Keratinocyte (primary cell): ENCODE data around the gene UPP2. TPM values are rescaled to one million over a fixed set of nuclear protein-coding genes. Genes with fewer than 3 reads are reported as not detected.

ENCODE experiments used
- DNase-seq: peaks from one replicate; pipeline ENCODE4 v3.0.0-alpha.2; 2011; ENCODE audit warnings: low read depth, missing footprints, low spot score
- FAIRE-seq: peaks from 2 replicates; lab custom pipeline; 2011; peaks lifted over from hg19 to GRCh38; lab: Jason Lieb, UNC
- H2AFZ ChIP-seq: 2 replicates; pipeline ENCODE4 v1.6.0; 2012; ENCODE audit warnings: low read length, control low read depth, inconsistent platforms; ENCODE audit not compliant: control insufficient read depth
- H3K27ac ChIP-seq: 2 replicates; pipeline ENCODE4 v1.5.1; 2011; ENCODE audit warnings: low read length; ENCODE audit not compliant: control insufficient read depth, insufficient read depth
- H3K27me3 ChIP-seq: 3 replicates; pipeline ENCODE4 v1.6.0; 2011; ENCODE audit warnings: low read length; ENCODE audit not compliant: control insufficient read depth, insufficient read depth; ENCODE audit errors: extremely low read depth
- H3K36me3 ChIP-seq, 2 experiments: 2 replicates in 1 of 2; 3 replicates in 1 of 2; pipeline ENCODE4 v1.5.1; 2011; ENCODE audit warnings: low read length in 2 of 2, mild to moderate bottlenecking in 1 of 2; ENCODE audit not compliant: control insufficient read depth in 2 of 2, insufficient read depth in 2 of 2; ENCODE audit errors: extremely low read depth in 1 of 2
- H3K4me1 ChIP-seq: 3 replicates; pipeline ENCODE4 v1.5.1; 2011; ENCODE audit warnings: low read length; ENCODE audit not compliant: control insufficient read depth, insufficient read depth; ENCODE audit errors: extremely low read depth
- H3K4me2 ChIP-seq: 3 replicates; pipeline ENCODE4 v1.6.0; 2011; ENCODE audit warnings: low read depth, low read length; ENCODE audit not compliant: control insufficient read depth, insufficient read depth; ENCODE audit errors: extremely low read depth
- H3K4me3 ChIP-seq, 3 experiments: fragments of 200-600 bp in 1 of 3; sonication (generic) in 1 of 3; 2 replicates in 2 of 3; 3 replicates in 1 of 3; pipeline ENCODE4 v1.5.1; 2011 to 2016; ENCODE audit warnings: low read length in 3 of 3, mild to moderate bottlenecking in 3 of 3, control low read depth in 2 of 3, inconsistent platforms in 1 of 3, low read depth in 1 of 3, mixed read lengths in 1 of 3, mixed run types in 1 of 3, moderate library complexity in 1 of 3; ENCODE audit not compliant: control insufficient read depth in 2 of 3, insufficient read depth in 2 of 3; ENCODE audit errors: extremely low read depth in 1 of 3
- H3K79me2 ChIP-seq: 2 replicates; pipeline ENCODE4 v1.6.0; 2012; ENCODE audit warnings: low read length; ENCODE audit not compliant: control insufficient read depth, insufficient read depth
- H3K9ac ChIP-seq: 3 replicates; pipeline ENCODE4 v1.6.0; 2011; ENCODE audit warnings: low read length; ENCODE audit not compliant: control insufficient read depth, insufficient read depth; ENCODE audit errors: extremely low read depth
- H3K9me1 ChIP-seq: 3 replicates; pipeline ENCODE4 v1.6.0; 2011; ENCODE audit warnings: low read length; ENCODE audit not compliant: control insufficient read depth, insufficient read depth; ENCODE audit errors: extremely low read depth
- H3K9me3 ChIP-seq: 2 replicates; pipeline ENCODE4 v1.5.1; 2012; ENCODE audit warnings: low read depth, low read length; ENCODE audit not compliant: control insufficient read depth
- H4K20me1 ChIP-seq: 3 replicates; pipeline ENCODE4 v1.6.0; 2011; ENCODE audit warnings: low read length; ENCODE audit not compliant: control insufficient read depth, insufficient read depth; ENCODE audit errors: extremely low read depth
- CTCF ChIP-seq, 3 experiments: IDR thresholded peaks in 1 of 3; conservative IDR thresholded peaks in 1 of 3; optimal IDR thresholded peaks in 1 of 3; 2 replicates in 2 of 3; 3 replicates in 1 of 3; pipeline versions ENCODE3 to v1.5.1; 2011; ENCODE audit warnings: low read length in 3 of 3, mild to moderate bottlenecking in 3 of 3, moderate library complexity in 2 of 3, control low read depth in 1 of 3, inconsistent platforms in 1 of 3; ENCODE audit not compliant: insufficient read depth in 2 of 3; ENCODE audit errors: extremely low read depth in 1 of 3
- EZH2 ChIP-seq: IDR thresholded peaks from one replicate; pipeline ENCODE4 v1.6.1; 2012; ENCODE audit warnings: inconsistent platforms, mild to moderate bottlenecking, low read length, moderate library complexity
- dilution Hi-C: fragments of 300-500 bp; cut with MboI; formaldehyde crosslinking; loops from one replicate; pipeline ENCODE4 v1.7.0; 2020; ENCODE audit warnings: low sequenced_read_pairs; ENCODE audit not compliant: extremely low pct_ligation_motif_present
- polyA plus RNA-seq, 5 experiments: library from polyadenylated mRNA; depleted of rRNA in 3 of 5; stranded (reverse) in 3 of 5; stranded (forward) in 1 of 5; unstranded in 1 of 5; fragments of >200 nt; gene quantifications; 1 replicate in 1 of 5; 2 replicates in 3 of 5; 3 replicates in 1 of 5; pipeline versions ENCODE4 v1.2.1 to v1.2.3, GENCODE V29; 2011 to 2012; ENCODE audit warnings: missing spikeins in 2 of 5, low read depth in 1 of 5, low replicate concordance in 1 of 5

Gene UPP2
- polyA plus RNA-seq, 1 donor (not counting 4 experiments of a cell fraction or from before 2014, with no cell fraction given) = not detected

- Histone ChIP-seq H3K36me3 (no peaks in the 10 kb centered on the region), H3K4me3 (no peak overlapping the region), H3K9ac (no peak overlapping the region), H3K9me3 (no peaks in the 10 kb centered on the region), H3K4me2 (no peak overlapping the region), H3K27ac (no peak overlapping the region), H3K27me3 (peaks cover 3% of the 10 kb centered on the region), H2AFZ (no peak overlapping the region), H3K79me2 (no peaks in the 10 kb centered on the region), H4K20me1 (no peaks in the 10 kb centered on the region), H3K4me1 (no peaks in the 10 kb centered on the region), H3K9me1 (no peaks in the 10 kb centered on the region)
- dilution Hi-C loops = no loop called here
- FAIRE-seq (no peak), DNase-seq (no peak)
- TF ChIP-seq EZH2 (no peak), CTCF (optimal IDR thresholded peaks at IDR 0.05 in 1 of 3, IDR thresholded peaks at IDR 0.05 in 1 of 3, conservative IDR thresholded peaks at IDR 0.05 in 1 of 3; ENCODE audit: extremely low read depth in 1 of 3, insufficient read depth in 2 of 3, low read length in 3 of 3) (no peak)
These were observed 81.1 kb downstream of the UPP2 start for GRCh38 chr2:158182676-158183295.

DNA sequence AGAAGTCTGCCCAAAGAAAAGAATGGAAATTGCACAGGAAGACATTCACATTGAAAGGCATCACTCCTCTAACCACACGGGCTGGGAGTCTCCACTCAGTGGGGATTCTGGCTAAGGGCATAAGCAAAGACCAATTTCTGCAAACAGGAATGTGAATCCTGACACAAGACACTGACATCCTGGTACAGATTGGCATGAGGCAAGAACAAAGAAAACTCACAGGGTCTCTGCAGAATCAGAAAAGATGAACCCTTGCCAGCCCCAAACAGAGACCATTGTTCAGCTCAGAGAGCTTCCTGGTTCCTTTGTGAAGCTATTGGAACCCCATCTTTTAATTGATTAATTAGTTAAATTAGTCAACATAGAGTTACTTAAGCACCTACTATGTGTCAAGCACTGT lies 82.3 kb downstream of the UPP2 start:
- no peak overlapping the region for H3K4me2 ChIP-seq
- no peaks in the 10 kb centered on the region for H4K20me1 ChIP-seq
- no peak overlapping the region for H3K4me3 ChIP-seq
- H3K9me1 ChIP-seq = no peaks in the 10 kb centered on the region
- H3K27me3 ChIP-seq = peaks cover 3% of the 10 kb centered on the region
- H3K9me3 ChIP-seq = no peaks in the 10 kb centered on the region
- no peak for DNase-seq
- H3K9ac ChIP-seq = no peak overlapping the region
- no peak for FAIRE-seq
- H3K27ac ChIP-seq = no peak overlapping the region
- TF ChIP-seq EZH2 (no peak), CTCF (optimal IDR thresholded peaks at IDR 0.05 in 1 of 3, IDR thresholded peaks at IDR 0.05 in 1 of 3, conservative IDR thresholded peaks at IDR 0.05 in 1 of 3; ENCODE audit: extremely low read depth in 1 of 3, insufficient read depth in 2 of 3, low read length in 3 of 3) (no peak)
- H2AFZ ChIP-seq = no peak overlapping the region
- dilution Hi-C loops = no loop called here
- no peaks in the 10 kb centered on the region for H3K36me3 ChIP-seq
- no peaks in the 10 kb centered on the region for H3K4me1 ChIP-seq
- no peaks in the 10 kb centered on the region for H3K79me2 ChIP-seq
